ENCODE results near the gene UST. TPM values are rescaled to one million over a fixed set of nuclear protein-coding genes. Genes with fewer than 3 reads are reported as not detected.

Gene UST
- total RNA-seq, 2 experiments from 2014 or later: 1.9 to 3.7 TPM

- POLR2A ChIA-PET: no interaction called here
- CTCF ChIA-PET: interaction anchor here (1.2 kb wide), 1 partner anchor 13 kb away, joined by 3 read pairs; no protein-coding TSS in a partner anchor
- no peak for TF ChIP-seq CTCF (IDR thresholded peaks at IDR 0.05)
- H3K27me3 ChIP-seq (ENCODE audit: control insufficient read depth in 1 of 2, insufficient read depth in 2 of 2, low read length in 2 of 2): no peaks in the 10 kb centered on the region
- H3K4me1 ChIP-seq (ENCODE audit: insufficient read depth, low read length): no peaks in the 10 kb centered on the region
- no peaks in the 10 kb centered on the region for H3K4me1 Mint-ChIP-seq (ENCODE audit: low read depth)
- intact Hi-C loops (cut with DNase I, micrococcal nuclease): no loop called here
- no peak overlapping the region for H3K27ac Mint-ChIP-seq
- no peaks in the 10 kb centered on the region for H3K9me3 Mint-ChIP-seq
- H3K27ac ChIP-seq (ENCODE audit: low read depth in 1 of 2, low read length in 2 of 2): no peak overlapping the region
- H3K4me3 ChIP-seq (ENCODE audit: low read length): no peak overlapping the region
- H3K4me3 Mint-ChIP-seq: no peak overlapping the region
- no peaks in the 10 kb centered on the region for H3K36me3 Mint-ChIP-seq (ENCODE audit: low read depth)
- no peaks in the 10 kb centered on the region for H3K36me3 ChIP-seq (ENCODE audit: insufficient read depth, low read length)
- no peak for ATAC-seq (ENCODE audit: poor library complexity)
- no peaks in the 10 kb centered on the region for H3K9me3 ChIP-seq (ENCODE audit: control insufficient read depth in 1 of 2, insufficient read depth in 1 of 2, low read length in 2 of 2)
- H3K27me3 Mint-ChIP-seq: no peaks in the 10 kb centered on the region
- no peak for DNase-seq
Measured at GRCh38 chr6:148873154-148873553, 126.3 kb downstream of the UST start.

- H3K27ac Mint-ChIP-seq: no peak overlapping the region
- no peaks in the 10 kb centered on the region for H3K4me1 Mint-ChIP-seq (ENCODE audit: low read depth)
- H3K4me1 ChIP-seq (ENCODE audit: insufficient read depth, low read length): no peaks in the 10 kb centered on the region
- ChIA-PET POLR2A (no interaction called here), CTCF (no interaction called here)
- H3K27me3 Mint-ChIP-seq: no peaks in the 10 kb centered on the region
- H3K9me3 Mint-ChIP-seq: no peaks in the 10 kb centered on the region
- intact Hi-C loops (cut with DNase I, micrococcal nuclease): no loop called here
- ATAC-seq (ENCODE audit: poor library complexity) (no peak), DNase-seq (no peak)
- H3K27ac ChIP-seq (ENCODE audit: low read depth in 1 of 2, low read length in 2 of 2): no peak overlapping the region
- H3K9me3 ChIP-seq (ENCODE audit: control insufficient read depth in 1 of 2, insufficient read depth in 1 of 2, low read length in 2 of 2): no peaks in the 10 kb centered on the region
- TF ChIP-seq CTCF (IDR thresholded peaks at IDR 0.05): no peak
- no peaks in the 10 kb centered on the region for H3K36me3 Mint-ChIP-seq (ENCODE audit: low read depth)
- H3K36me3 ChIP-seq (ENCODE audit: insufficient read depth, low read length): no peaks in the 10 kb centered on the region
- no peak overlapping the region for H3K4me3 ChIP-seq (ENCODE audit: low read length)
- no peaks in the 10 kb centered on the region for H3K27me3 ChIP-seq (ENCODE audit: control insufficient read depth in 1 of 2, insufficient read depth in 2 of 2, low read length in 2 of 2)
- H3K4me3 Mint-ChIP-seq: no peak overlapping the region
Measured at GRCh38 chr6:148873868-148874267, 127.0 kb downstream of the UST start.

- Histone ChIP-seq H3K36me3 (ENCODE audit: insufficient read depth, low read length) (no peaks in the 10 kb centered on the region), H3K4me3 (ENCODE audit: low read length) (no peak overlapping the region), H3K9me3 (ENCODE audit: control insufficient read depth in 1 of 2, insufficient read depth in 1 of 2, low read length in 2 of 2) (no peaks in the 10 kb centered on the region), H3K4me1 (ENCODE audit: insufficient read depth, low read length) (no peaks in the 10 kb centered on the region), H3K27ac (ENCODE audit: low read depth in 1 of 2, low read length in 2 of 2) (no peak overlapping the region), H3K27me3 (ENCODE audit: control insufficient read depth in 1 of 2, insufficient read depth in 2 of 2, low read length in 2 of 2) (no peaks in the 10 kb centered on the region)
- Mint-ChIP-seq H3K4me1 (ENCODE audit: low read depth) (no peaks in the 10 kb centered on the region), H3K4me3 (no peak overlapping the region), H3K27ac (no peak overlapping the region), H3K36me3 (ENCODE audit: low read depth) (no peaks in the 10 kb centered on the region), H3K27me3 (no peaks in the 10 kb centered on the region), H3K9me3 (no peaks in the 10 kb centered on the region)
- intact Hi-C loops (cut with DNase I, micrococcal nuclease): no loop called here
- TF ChIP-seq CTCF (IDR thresholded peaks at IDR 0.05): no peak
- DNase-seq (no peak), ATAC-seq (ENCODE audit: poor library complexity) (no peak)
- ChIA-PET POLR2A (interaction anchor here (0.7 kb wide), 1 partner anchor 114 kb away, joined by 3 read pairs; no protein-coding TSS in a partner anchor), CTCF (no interaction called here)
Measured at GRCh38 chr6:148874698-148875293, 128.0 kb downstream of the UST start.

Measured in CD4-positive, alpha-beta T cell (primary cell).